ENCODE data around the gene PLPP1.

PLPP1 gene

DNA sequence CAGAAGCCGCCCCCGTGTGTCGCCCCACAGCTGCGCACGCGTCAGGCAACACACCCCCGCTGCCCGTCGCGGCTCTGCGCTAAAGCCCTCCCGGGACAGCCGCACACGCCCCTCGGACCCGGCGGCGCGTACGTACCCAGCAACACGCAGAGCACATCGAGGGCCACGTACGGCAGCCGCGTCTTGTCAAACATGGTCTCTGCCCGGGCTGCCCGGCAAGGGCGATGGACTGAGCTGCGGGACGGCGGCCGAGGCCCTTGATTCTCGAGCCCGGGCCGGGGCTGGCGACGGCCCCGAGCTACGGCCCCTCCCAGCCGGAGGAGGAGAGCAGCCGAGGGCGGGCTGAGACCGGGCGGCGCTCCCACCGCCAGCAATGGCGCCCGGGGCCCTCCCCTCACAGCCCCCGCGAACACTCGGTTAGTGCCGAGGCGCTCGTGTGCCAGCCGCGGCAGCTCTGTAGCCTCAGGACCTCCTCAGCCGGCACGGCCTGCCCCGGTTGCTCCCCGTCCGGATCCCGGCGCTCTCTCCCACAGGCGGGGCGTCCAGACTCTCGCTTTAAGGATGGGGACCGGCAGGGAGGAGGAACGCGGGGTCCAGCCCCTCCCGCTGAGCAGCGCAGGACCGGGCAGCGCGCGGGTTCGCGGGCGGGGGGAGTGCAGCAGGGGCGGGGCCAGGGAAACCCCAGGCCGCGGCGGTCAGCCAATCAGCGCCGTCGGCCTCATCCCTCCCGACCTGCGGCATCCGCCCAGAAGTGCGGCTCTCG is at the start of gene PLPP1:
TSS of gene PLPP1 (minus strand) at position 529 of the 763 bp plus-strand sequence. CDS start at position 194, 335 bp downstream.
- peak; percentile 89 for DNase-seq (ENCODE audit: low read depth)
- TF ChIP-seq, protein P1, sequence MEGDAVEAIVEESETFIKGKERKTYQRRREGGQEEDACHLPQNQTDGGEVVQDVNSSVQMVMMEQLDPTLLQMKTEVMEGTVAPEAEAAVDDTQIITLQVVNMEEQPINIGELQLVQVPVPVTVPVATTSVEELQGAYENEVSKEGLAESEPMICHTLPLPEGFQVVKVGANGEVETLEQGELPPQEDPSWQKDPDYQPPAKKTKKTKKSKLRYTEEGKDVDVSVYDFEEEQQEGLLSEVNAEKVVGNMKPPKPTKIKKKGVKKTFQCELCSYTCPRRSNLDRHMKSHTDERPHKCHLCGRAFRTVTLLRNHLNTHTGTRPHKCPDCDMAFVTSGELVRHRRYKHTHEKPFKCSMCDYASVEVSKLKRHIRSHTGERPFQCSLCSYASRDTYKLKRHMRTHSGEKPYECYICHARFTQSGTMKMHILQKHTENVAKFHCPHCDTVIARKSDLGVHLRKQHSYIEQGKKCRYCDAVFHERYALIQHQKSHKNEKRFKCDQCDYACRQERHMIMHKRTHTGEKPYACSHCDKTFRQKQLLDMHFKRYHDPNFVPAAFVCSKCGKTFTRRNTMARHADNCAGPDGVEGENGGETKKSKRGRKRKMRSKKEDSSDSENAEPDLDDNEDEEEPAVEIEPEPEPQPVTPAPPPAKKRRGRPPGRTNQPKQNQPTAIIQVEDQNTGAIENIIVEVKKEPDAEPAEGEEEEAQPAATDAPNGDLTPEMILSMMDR (conservative IDR thresholded peaks at IDR 0.05; ENCODE audit: low read depth, low read length): no peak
- peak within 1 kb of the TSS; percentile 95 for H3K4me3 ChIP-seq (ENCODE audit: low read depth, low read length)

DNA sequence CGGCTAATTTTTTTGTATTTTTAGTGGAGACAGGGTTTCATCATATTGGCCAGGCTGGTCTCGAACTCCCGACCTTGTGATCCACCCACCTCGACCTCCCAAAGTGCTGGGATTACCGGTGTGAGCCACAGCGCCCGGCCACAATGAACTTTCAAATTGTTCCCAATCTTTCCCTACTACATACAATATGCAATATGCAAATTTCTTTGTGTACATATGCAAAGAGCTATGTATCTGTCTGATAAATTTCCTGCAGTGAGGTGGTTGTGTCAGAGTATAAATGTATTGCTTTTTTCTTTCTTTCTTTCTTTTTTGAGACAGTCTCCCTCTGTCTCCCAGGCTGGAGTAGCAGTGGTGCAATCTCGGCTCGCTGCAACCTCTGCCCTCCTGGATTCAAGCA is 48.8 kb upstream of the PLPP1 start:
- TF ChIP-seq, protein P1 (conservative IDR thresholded peaks at IDR 0.05; ENCODE audit: low read depth, low read length): no peak
- no peak overlapping the region for H3K4me3 ChIP-seq (ENCODE audit: low read depth, low read length)
- DNase-seq (ENCODE audit: low read depth): no peak

GRCh38 chr5:55582256-55582655 is 47.5 kb upstream of the PLPP1 start:
- no peak overlapping the region for H3K4me3 ChIP-seq (ENCODE audit: low read depth, low read length)
- TF ChIP-seq, protein P1 (conservative IDR thresholded peaks at IDR 0.05; ENCODE audit: low read depth, low read length): no peak
- DNase-seq (ENCODE audit: low read depth): no peak

DNA sequence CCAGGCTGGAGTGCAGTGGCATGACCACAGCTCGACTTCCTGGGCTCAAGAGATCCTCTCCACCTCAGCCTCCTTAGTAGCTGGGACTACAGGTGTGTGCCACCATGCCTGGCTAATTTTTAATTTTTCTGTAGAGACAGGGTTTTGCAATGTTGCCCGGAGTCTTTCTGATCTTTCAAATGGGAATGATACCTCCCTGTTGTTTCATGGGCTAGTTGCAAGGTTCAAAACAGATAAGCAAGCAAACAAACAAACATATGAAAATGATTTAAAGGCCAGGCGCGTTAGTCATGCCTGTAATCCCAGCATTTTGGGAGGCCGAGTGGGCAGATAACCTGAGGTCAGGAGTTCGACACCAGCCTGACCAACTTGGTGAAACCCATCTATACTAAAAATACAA is 45.3 kb upstream of the PLPP1 start:
- TF ChIP-seq, protein P1 (conservative IDR thresholded peaks at IDR 0.05; ENCODE audit: low read depth, low read length): no peak
- H3K4me3 ChIP-seq (ENCODE audit: low read depth, low read length): no peak overlapping the region
- no peak for DNase-seq (ENCODE audit: low read depth)

GRCh38 chr5:55578771-55579170 is 44.0 kb upstream of the PLPP1 start:
- TF ChIP-seq, protein P1 (conservative IDR thresholded peaks at IDR 0.05; ENCODE audit: low read depth, low read length): no peak
- peak; percentile 76 for DNase-seq (ENCODE audit: low read depth)
- no peak overlapping the region for H3K4me3 ChIP-seq (ENCODE audit: low read depth, low read length)

- TF ChIP-seq, protein P1 (conservative IDR thresholded peaks at IDR 0.05; ENCODE audit: low read depth, low read length): no peak
- peak; percentile 61 for DNase-seq (ENCODE audit: low read depth)
- H3K4me3 ChIP-seq (ENCODE audit: low read depth, low read length): no peak overlapping the region
Measured at GRCh38 chr5:55577353-55578060, 42.7 kb upstream of the PLPP1 start.
